Activated CD4-positive, alpha-beta memory T cell treated with anti-CD3 and anti-CD28 coated beads, Interleukin-2, amount 10 ng/mL, durations not matched to agents 7 days and 5 days (primary cell): ENCODE data around the gene GNAS. TPM values are rescaled to one million over a fixed set of nuclear protein-coding genes. Genes with fewer than 3 reads are reported as not detected.

Source experiments
- CTCF ChIA-PET: fragments of 350-600 bp; sonication (Branson Sonifier 250); formaldehyde crosslinking; loops from one replicate; lab custom pipeline; 2021; ENCODE audit warnings: antibody characterized with exemption, inconsistent platforms; lab: Charles Lee
- POLR2A ChIA-PET: fragments of 350-600 bp; sonication (Branson Sonifier 250); formaldehyde crosslinking; loops from one replicate; lab custom pipeline; 2021; ENCODE audit warnings: antibody characterized with exemption; lab: Charles Lee
- DNase-seq: peaks from one replicate; pipeline ENCODE4 v3.0.0-alpha.2; 2020
- H3K27ac Mint-ChIP-seq: one replicate; pipeline ENCODE4 v1.8.0; 2021; ENCODE audit warnings: mild to moderate bottlenecking, mixed read lengths
- H3K27me3 Mint-ChIP-seq: one replicate; pipeline ENCODE4 v1.8.0; 2021; ENCODE audit warnings: mixed read lengths
- H3K36me3 Mint-ChIP-seq: one replicate; pipeline ENCODE4 v1.8.0; 2021; ENCODE audit warnings: low read depth, mixed read lengths
- H3K4me1 Mint-ChIP-seq: one replicate; pipeline ENCODE4 v1.8.0; 2021; ENCODE audit warnings: mixed read lengths
- H3K4me3 Mint-ChIP-seq: one replicate; pipeline ENCODE4 v1.8.0; 2021; ENCODE audit warnings: mild to moderate bottlenecking, mixed read lengths
- H3K9me3 Mint-ChIP-seq: one replicate; pipeline ENCODE4 v1.8.0; 2021; ENCODE audit warnings: mixed read lengths
- total RNA-seq, 2 experiments: library from RNA; stranded (reverse); gene quantifications; one replicate each; pipeline ENCODE4 v1.2.3, GENCODE V29; 2021

Gene GNAS
- total RNA-seq, 2 experiments from 2014 or later, result 790 to 809 TPM

DNA sequence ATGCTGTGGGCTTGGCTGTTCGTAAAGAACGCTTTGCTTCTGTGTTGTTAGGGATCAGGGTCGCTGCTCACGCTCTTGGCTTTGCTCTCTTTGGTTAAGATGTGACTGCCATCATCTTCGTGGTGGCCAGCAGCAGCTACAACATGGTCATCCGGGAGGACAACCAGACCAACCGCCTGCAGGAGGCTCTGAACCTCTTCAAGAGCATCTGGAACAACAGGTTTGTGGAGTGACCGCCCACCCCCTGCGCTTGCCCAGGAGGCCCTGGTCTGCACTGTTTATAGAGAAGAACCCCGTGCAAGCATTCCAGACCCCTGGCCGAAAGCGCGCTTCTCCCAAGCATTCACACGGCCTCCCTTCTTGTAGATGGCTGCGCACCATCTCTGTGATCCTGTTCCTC lies 57.1 kb downstream of the GNAS start:
- ChIA-PET POLR2A (no interaction called here), CTCF (no interaction called here)
- Mint-ChIP-seq H3K27ac (no peak overlapping the region), H3K36me3 (peaks cover 77% of the 10 kb centered on the region), H3K27me3 (no peaks in the 10 kb centered on the region), H3K4me1 (peaks cover 62% of the 10 kb centered on the region), H3K4me3 (no peak overlapping the region), H3K9me3 (no peaks in the 10 kb centered on the region)
- no peak for DNase-seq

- Mint-ChIP-seq H3K9me3 (no peaks in the 10 kb centered on the region), H3K27me3 (no peaks in the 10 kb centered on the region), H3K4me1 (peaks cover 55% of the 10 kb centered on the region), H3K36me3 (peaks cover 68% of the 10 kb centered on the region), H3K4me3 (no peak overlapping the region), H3K27ac (no peak overlapping the region)
- ChIA-PET POLR2A (no interaction called here), CTCF (no interaction called here)
- DNase-seq, result no peak
Measured at GRCh38 chr20:58910473-58910872, 58.0 kb downstream of the GNAS start.

DNA sequence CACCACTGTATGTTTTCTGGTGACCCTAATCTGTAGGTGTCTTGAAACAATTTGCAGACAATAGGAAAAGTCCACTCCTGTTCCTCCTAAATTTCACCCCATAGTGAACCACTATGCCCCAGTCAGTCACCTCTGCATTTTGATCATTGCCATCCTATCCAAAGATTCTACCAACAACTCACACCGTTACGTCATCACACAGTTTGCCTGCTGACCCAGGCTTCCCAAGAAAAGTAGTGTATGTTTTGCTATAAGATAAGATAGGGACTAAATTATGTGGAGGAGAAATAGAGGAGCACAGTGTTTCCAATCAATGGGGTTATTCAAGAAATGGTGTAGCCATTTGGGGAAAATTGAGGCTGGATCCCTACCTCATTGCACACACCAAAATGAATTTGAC lies 58.8 kb downstream of the GNAS start:
- ChIA-PET CTCF (no interaction called here), POLR2A (no interaction called here)
- peaks cover 49% of the 10 kb centered on the region for H3K4me1 Mint-ChIP-seq
- H3K9me3 Mint-ChIP-seq, result no peaks in the 10 kb centered on the region
- H3K27me3 Mint-ChIP-seq, result no peaks in the 10 kb centered on the region
- no peak for DNase-seq
- H3K36me3 Mint-ChIP-seq, result peaks cover 61% of the 10 kb centered on the region
- H3K4me3 Mint-ChIP-seq, result no peak overlapping the region
- H3K27ac Mint-ChIP-seq, result no peak overlapping the region

GRCh38 chr20:58911970-58912369 lies 59.5 kb downstream of the GNAS start:
- no peak overlapping the region for H3K4me3 Mint-ChIP-seq
- peaks cover 56% of the 10 kb centered on the region for H3K36me3 Mint-ChIP-seq
- H3K27ac Mint-ChIP-seq, result no peak overlapping the region
- no peaks in the 10 kb centered on the region for H3K9me3 Mint-ChIP-seq
- DNase-seq, result no peak
- peaks cover 44% of the 10 kb centered on the region for H3K4me1 Mint-ChIP-seq
- ChIA-PET CTCF (no interaction called here), POLR2A (interaction anchor here (0.8 to 1.0 kb wide), 2 partner anchors 70 to 324 kb away, joined by 3 read pairs; no protein-coding TSS in a partner anchor)
- H3K27me3 Mint-ChIP-seq, result no peaks in the 10 kb centered on the region

GRCh38 chr20:58913079-58913478 lies 60.6 kb downstream of the GNAS start:
- H3K27ac Mint-ChIP-seq, result no peak overlapping the region
- H3K4me1 Mint-ChIP-seq, result peaks cover 33% of the 10 kb centered on the region
- H3K27me3 Mint-ChIP-seq, result no peaks in the 10 kb centered on the region
- H3K36me3 Mint-ChIP-seq, result peaks cover 45% of the 10 kb centered on the region
- no peak overlapping the region for H3K4me3 Mint-ChIP-seq
- no peaks in the 10 kb centered on the region for H3K9me3 Mint-ChIP-seq
- DNase-seq, result no peak
- POLR2A ChIA-PET, result interaction anchor here (1.0 kb wide), 1 partner anchor 323 kb away, joined by 3 read pairs; no protein-coding TSS in a partner anchor
- CTCF ChIA-PET, result no interaction called here

DNA sequence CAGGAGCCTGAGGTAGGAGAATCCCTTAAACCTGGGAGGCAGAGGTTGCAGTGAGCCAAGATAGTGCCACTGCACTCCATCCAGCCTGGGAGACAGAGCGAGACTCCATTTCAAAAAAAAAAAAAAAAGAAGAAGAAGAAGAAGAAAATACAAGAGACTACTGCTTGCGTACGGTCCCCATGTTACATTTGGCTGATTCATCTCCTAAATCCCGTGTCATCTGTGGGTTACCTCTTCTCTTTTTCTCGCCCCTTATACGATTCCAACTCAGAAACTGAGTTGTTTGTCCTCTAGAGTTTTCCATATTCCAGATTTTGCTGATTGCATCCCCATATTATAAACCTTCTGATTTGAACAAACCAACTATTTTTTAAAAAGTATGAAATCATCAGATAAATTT lies 66.1 kb downstream of the GNAS start:
- Mint-ChIP-seq H3K27me3 (peaks cover 19% of the 10 kb centered on the region), H3K9me3 (no peaks in the 10 kb centered on the region), H3K36me3 (no peaks in the 10 kb centered on the region), H3K27ac (no peak overlapping the region), H3K4me1 (no peaks in the 10 kb centered on the region), H3K4me3 (no peak overlapping the region)
- no peak for DNase-seq
- POLR2A ChIA-PET, result no interaction called here
- CTCF ChIA-PET, result no interaction called here

- no peak overlapping the region for H3K4me3 Mint-ChIP-seq
- no peaks in the 10 kb centered on the region for H3K36me3 Mint-ChIP-seq
- H3K27ac Mint-ChIP-seq, result no peak overlapping the region
- no peaks in the 10 kb centered on the region for H3K4me1 Mint-ChIP-seq
- H3K9me3 Mint-ChIP-seq, result no peaks in the 10 kb centered on the region
- no peak for DNase-seq
- ChIA-PET CTCF (no interaction called here), POLR2A (no interaction called here)
- peaks cover 19% of the 10 kb centered on the region for H3K27me3 Mint-ChIP-seq
Measured at GRCh38 chr20:58921564-58921963, 69.0 kb downstream of the GNAS start.

GRCh38 chr20:58922036-58922435 lies 69.5 kb downstream of the GNAS start:
- DNase-seq, result no peak
- no peaks in the 10 kb centered on the region for H3K9me3 Mint-ChIP-seq
- POLR2A ChIA-PET, result no interaction called here
- H3K36me3 Mint-ChIP-seq, result no peaks in the 10 kb centered on the region
- peaks cover 19% of the 10 kb centered on the region for H3K27me3 Mint-ChIP-seq
- CTCF ChIA-PET, result interaction anchor here (0.8 kb wide), 1 partner anchor 52 kb away, joined by 3 read pairs; no protein-coding TSS in a partner anchor
- no peak overlapping the region for H3K27ac Mint-ChIP-seq
- no peaks in the 10 kb centered on the region for H3K4me1 Mint-ChIP-seq
- no peak overlapping the region for H3K4me3 Mint-ChIP-seq

- no peak for DNase-seq
- Mint-ChIP-seq H3K27ac (no peak overlapping the region), H3K27me3 (peaks cover 19% of the 10 kb centered on the region), H3K36me3 (no peaks in the 10 kb centered on the region), H3K9me3 (no peaks in the 10 kb centered on the region), H3K4me3 (no peak overlapping the region), H3K4me1 (no peaks in the 10 kb centered on the region)
- ChIA-PET POLR2A (no interaction called here), CTCF (no interaction called here)
Measured at GRCh38 chr20:58923117-58923712, 70.7 kb downstream of the GNAS start.

GRCh38 chr20:58926802-58927489 lies 74.4 kb downstream of the GNAS start:
- Mint-ChIP-seq H3K4me3 (no peak overlapping the region), H3K4me1 (no peaks in the 10 kb centered on the region), H3K27me3 (peaks cover 10% of the 10 kb centered on the region), H3K36me3 (no peaks in the 10 kb centered on the region), H3K9me3 (no peaks in the 10 kb centered on the region), H3K27ac (no peak overlapping the region)
- ChIA-PET CTCF (no interaction called here), POLR2A (no interaction called here)
- DNase-seq, result no peak

- no peak for DNase-seq
- Mint-ChIP-seq H3K4me3 (no peak overlapping the region), H3K9me3 (no peaks in the 10 kb centered on the region), H3K4me1 (no peaks in the 10 kb centered on the region), H3K36me3 (no peaks in the 10 kb centered on the region), H3K27ac (no peak overlapping the region), H3K27me3 (peaks cover 6% of the 10 kb centered on the region)
- ChIA-PET POLR2A (no interaction called here), CTCF (no interaction called here)
Measured at GRCh38 chr20:58927490-58928061, 75.1 kb downstream of the GNAS start.

GRCh38 chr20:58930496-58930895 lies 78.0 kb downstream of the GNAS start:
- H3K9me3 Mint-ChIP-seq, result no peaks in the 10 kb centered on the region
- no peak overlapping the region for H3K27ac Mint-ChIP-seq
- H3K27me3 Mint-ChIP-seq, result peaks cover 19% of the 10 kb centered on the region
- POLR2A ChIA-PET, result no interaction called here
- no peak for DNase-seq
- CTCF ChIA-PET, result no interaction called here
- no peaks in the 10 kb centered on the region for H3K4me1 Mint-ChIP-seq
- H3K4me3 Mint-ChIP-seq, result no peak overlapping the region
- H3K36me3 Mint-ChIP-seq, result no peaks in the 10 kb centered on the region

GRCh38 chr20:58932170-58932569 lies 79.7 kb downstream of the GNAS start:
- POLR2A ChIA-PET, result no interaction called here
- H3K4me1 Mint-ChIP-seq, result no peaks in the 10 kb centered on the region

More at GRCh38 chr20:58932170-58932569, 79.7 kb downstream of the GNAS start:
- H3K27me3 Mint-ChIP-seq, result peaks cover 28% of the 10 kb centered on the region
- H3K27ac Mint-ChIP-seq, result no peak overlapping the region
- CTCF ChIA-PET, result no interaction called here
- H3K36me3 Mint-ChIP-seq, result no peaks in the 10 kb centered on the region
- H3K9me3 Mint-ChIP-seq, result peaks cover 3% of the 10 kb centered on the region
- H3K4me3 Mint-ChIP-seq, result no peak overlapping the region
- DNase-seq, result no peak
